Measurements from ENCODE around the gene SNX27.

DNA sequence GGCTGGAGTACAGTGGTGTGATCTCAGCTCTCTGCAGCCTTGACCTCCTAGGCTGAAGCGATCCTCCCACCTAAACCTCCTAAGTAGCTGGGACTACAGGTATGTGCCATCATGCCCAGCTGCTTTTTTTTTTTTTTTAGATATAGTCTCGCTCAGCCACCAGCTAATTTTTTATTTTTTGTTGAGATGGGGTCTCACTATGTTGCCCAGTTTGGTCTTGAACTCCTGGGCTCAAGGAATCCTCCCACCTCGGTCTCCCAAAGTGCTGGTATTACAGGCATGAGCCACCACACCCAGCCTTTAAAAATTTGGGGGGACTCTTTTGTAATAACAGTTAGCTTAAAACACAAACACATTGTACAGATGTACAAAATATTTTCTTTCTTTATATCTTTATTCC lies 1.7 kb upstream of the SNX27 start:
- TF ChIP-seq, protein P1, sequence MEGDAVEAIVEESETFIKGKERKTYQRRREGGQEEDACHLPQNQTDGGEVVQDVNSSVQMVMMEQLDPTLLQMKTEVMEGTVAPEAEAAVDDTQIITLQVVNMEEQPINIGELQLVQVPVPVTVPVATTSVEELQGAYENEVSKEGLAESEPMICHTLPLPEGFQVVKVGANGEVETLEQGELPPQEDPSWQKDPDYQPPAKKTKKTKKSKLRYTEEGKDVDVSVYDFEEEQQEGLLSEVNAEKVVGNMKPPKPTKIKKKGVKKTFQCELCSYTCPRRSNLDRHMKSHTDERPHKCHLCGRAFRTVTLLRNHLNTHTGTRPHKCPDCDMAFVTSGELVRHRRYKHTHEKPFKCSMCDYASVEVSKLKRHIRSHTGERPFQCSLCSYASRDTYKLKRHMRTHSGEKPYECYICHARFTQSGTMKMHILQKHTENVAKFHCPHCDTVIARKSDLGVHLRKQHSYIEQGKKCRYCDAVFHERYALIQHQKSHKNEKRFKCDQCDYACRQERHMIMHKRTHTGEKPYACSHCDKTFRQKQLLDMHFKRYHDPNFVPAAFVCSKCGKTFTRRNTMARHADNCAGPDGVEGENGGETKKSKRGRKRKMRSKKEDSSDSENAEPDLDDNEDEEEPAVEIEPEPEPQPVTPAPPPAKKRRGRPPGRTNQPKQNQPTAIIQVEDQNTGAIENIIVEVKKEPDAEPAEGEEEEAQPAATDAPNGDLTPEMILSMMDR (conservative IDR thresholded peaks at IDR 0.05 in 1 of 2, IDR thresholded peaks at IDR 0.05 in 1 of 2; ENCODE audit: low read depth in 1 of 2, low read length in 2 of 2): no peak
- TF ChIP-seq EZH2 (IDR thresholded peaks at IDR 0.05; ENCODE audit: low read length, missing control alignments): no peak

All from fibroblast of lung (primary cell).